ENCODE data around the gene DNAI2. TPM values are rescaled to one million over a fixed set of nuclear protein-coding genes. Genes with fewer than 3 reads are reported as not detected.
A peak's percentile ranks its signal among the peaks of the same experiment; 100 is the strongest.
"Not testable (repeated sequence)": the region's sequence is repeated elsewhere in the genome, so short reads cannot be mapped to it uniquely, and the experiment has no call there.

The DNAI2 gene
- total RNA-seq, 4 donors from 2014 or later = not detected

- H3K27me3 ChIP-seq = no peaks in the 10 kb centered on the region
- H3K9me3 ChIP-seq = no peaks in the 10 kb centered on the region
- DNase-seq = no peak
- TF ChIP-seq POLR2A (IDR thresholded peaks at IDR 0.05) (no peak), CTCF (IDR thresholded peaks at IDR 0.05) (no peak)
- peaks cover 0 to 12% (median 0%) of the 10 kb centered on the region in 4 donors for H3K4me1 ChIP-seq
- peak overlapping the region in 1 of 4 donors; percentile 46 for H3K27ac ChIP-seq
- H3K4me3 ChIP-seq = no peak overlapping the region
- no peaks in the 10 kb centered on the region for H3K36me3 ChIP-seq
These were observed 2.0 kb downstream of the DNAI2 start for GRCh38 chr17:74276051-74276476.

- TF ChIP-seq POLR2A (IDR thresholded peaks at IDR 0.05) = no peak
- no peak for TF ChIP-seq CTCF (IDR thresholded peaks at IDR 0.05)
- Histone ChIP-seq H3K4me1 (peaks cover 0 to 12% (median 0%) of the 10 kb centered on the region in 4 donors), H3K9me3 (no peaks in the 10 kb centered on the region), H3K4me3 (no peak overlapping the region), H3K27me3 (no peaks in the 10 kb centered on the region), H3K36me3 (no peaks in the 10 kb centered on the region), H3K27ac (peak overlapping the region in 1 of 4 donors; percentile 46)
- no peak for DNase-seq
These were observed 2.5 kb downstream of the DNAI2 start for GRCh38 chr17:74276541-74277009.

GRCh38 chr17:74277935-74278334, 3.9 kb downstream of the DNAI2 start:
- no peak for DNase-seq
- H3K27me3 ChIP-seq = no peaks in the 10 kb centered on the region

GRCh38 chr17:74279617-74280016, 5.6 kb downstream of the DNAI2 start:
- not testable (repeated sequence) for H3K9me3 ChIP-seq, H3K27me3 ChIP-seq, H3K36me3 ChIP-seq, H3K4me3 ChIP-seq, DNase-seq, H3K4me1 ChIP-seq
- peak overlapping the region in 1 of 4 donors; percentile 62 for H3K27ac ChIP-seq

More at GRCh38 chr17:74277935-74278334, 3.9 kb downstream of the DNAI2 start:
- Histone ChIP-seq H3K9me3 (no peaks in the 10 kb centered on the region), H3K27ac (no peak overlapping the region), H3K4me1 (peaks cover 0 to 12% (median 0%) of the 10 kb centered on the region in 4 donors), H3K36me3 (no peaks in the 10 kb centered on the region), H3K4me3 (no peak overlapping the region)
- TF ChIP-seq CTCF (IDR thresholded peaks at IDR 0.05) = no peak
- no peak for TF ChIP-seq POLR2A (IDR thresholded peaks at IDR 0.05)

- Histone ChIP-seq H3K36me3 (no peaks in the 10 kb centered on the region), H3K9me3 (no peaks in the 10 kb centered on the region), H3K4me1 (no peaks in the 10 kb centered on the region), H3K27ac (peak overlapping the region in 2 of 4 donors; percentile 31 to 62), H3K27me3 (no peaks in the 10 kb centered on the region), H3K4me3 (no peak overlapping the region)
- TF ChIP-seq CTCF (IDR thresholded peaks at IDR 0.05) (no peak), POLR2A (IDR thresholded peaks at IDR 0.05) (no peak)
- peak in 2 of 3 donors; percentile 31 to 64 for DNase-seq
These were observed 6.1 kb downstream of the DNAI2 start for GRCh38 chr17:74280093-74280513.

- Histone ChIP-seq H3K27ac (no peak overlapping the region), H3K4me1 (no peaks in the 10 kb centered on the region), H3K27me3 (no peaks in the 10 kb centered on the region), H3K9me3 (no peaks in the 10 kb centered on the region), H3K36me3 (no peaks in the 10 kb centered on the region), H3K4me3 (no peak overlapping the region)
- no peak for TF ChIP-seq POLR2A (IDR thresholded peaks at IDR 0.05)
- DNase-seq = no peak
These were observed 7.8 kb downstream of the DNAI2 start for GRCh38 chr17:74281799-74282198.

- H3K27me3 ChIP-seq, H3K4me3 ChIP-seq, H3K4me1 ChIP-seq, H3K36me3 ChIP-seq, DNase-seq, H3K9me3 ChIP-seq: not testable (repeated sequence)
- peak overlapping the region in 1 of 4 donors; percentile 60 for H3K27ac ChIP-seq
These were observed 8.2 kb downstream of the DNAI2 start for GRCh38 chr17:74282274-74282586.
